Head of caudate nucleus (tissue), 42 donors: Measurements from ENCODE around the gene FHL2.

Experiments used
- DNase-seq, 42 donors: peaks; one replicate each; pipeline versions ENCODE4 v3.0.0 to v3.0.0-alpha.2; 2020 to 2021; ENCODE audit warnings: mixed read lengths in 7 of 42
- intact Hi-C: fragments of 100-400 bp; cut with DNase I; formaldehyde crosslinking; loops from one replicate; pipeline ENCODE4 v1.15.0; 2022

Gene FHL2

DNA sequence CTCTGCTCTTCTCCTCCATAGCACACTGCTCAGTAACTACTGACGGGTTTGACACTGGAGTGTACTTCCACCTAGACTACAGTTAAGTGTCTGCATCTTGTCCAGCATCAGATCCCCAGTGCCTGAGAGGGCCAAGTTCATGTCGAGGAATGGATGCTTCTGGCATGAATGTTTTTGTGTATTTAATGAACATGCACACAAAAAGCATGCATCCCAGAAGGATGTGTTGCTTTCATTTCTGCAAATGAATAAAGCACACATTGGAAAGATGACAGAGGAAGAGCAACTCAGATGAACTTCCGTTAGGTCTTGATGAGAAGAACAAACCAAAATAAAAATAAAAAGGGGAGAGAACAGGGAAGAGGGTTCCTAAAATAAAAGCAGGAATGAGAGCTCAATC lies 33.6 kb downstream of the FHL2 start:
- DNase-seq = no peak
- intact Hi-C loops = loop anchor here (5.0 kb wide), 1 partner anchor 152 kb away; no protein-coding TSS in a partner anchor

DNA sequence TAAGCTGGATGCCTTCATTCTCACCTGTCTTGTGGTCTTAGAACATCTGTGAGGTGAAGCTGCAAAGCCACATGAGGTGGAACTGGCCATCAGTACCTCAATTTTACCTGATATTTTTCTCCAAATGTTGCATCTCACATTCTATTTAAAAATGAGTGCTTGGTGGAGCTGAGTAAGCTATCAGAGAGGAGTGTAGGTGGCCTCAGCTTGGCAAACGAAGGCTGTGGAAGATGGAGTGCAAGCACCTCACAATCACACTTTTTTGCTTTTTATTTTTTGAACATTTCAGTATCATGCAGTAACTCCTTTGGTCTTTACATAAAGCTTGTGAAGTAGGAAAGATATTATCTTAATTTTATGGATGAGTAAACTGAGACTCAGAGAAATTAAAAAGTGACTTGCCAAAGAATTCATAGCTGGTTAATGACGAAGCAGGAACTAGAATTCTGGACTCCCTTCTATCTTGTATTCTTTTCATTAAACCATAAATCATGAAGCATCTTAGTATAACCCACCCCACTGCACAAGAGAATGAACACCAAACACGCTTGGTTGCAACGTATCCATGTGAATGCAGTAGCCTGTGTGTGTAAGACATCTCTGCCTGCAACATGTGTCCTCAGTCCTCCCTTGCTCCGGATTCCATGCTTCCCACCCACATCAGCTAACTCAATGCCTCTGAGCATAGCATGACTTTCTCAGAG lies 34.3 kb downstream of the FHL2 start:
- intact Hi-C loops = loop anchor here (5.0 kb wide), 1 partner anchor 153 kb away; no protein-coding TSS in a partner anchor
- DNase-seq = peak in 7 of 42 donors; percentile 20 to 54 (median 33)

DNA sequence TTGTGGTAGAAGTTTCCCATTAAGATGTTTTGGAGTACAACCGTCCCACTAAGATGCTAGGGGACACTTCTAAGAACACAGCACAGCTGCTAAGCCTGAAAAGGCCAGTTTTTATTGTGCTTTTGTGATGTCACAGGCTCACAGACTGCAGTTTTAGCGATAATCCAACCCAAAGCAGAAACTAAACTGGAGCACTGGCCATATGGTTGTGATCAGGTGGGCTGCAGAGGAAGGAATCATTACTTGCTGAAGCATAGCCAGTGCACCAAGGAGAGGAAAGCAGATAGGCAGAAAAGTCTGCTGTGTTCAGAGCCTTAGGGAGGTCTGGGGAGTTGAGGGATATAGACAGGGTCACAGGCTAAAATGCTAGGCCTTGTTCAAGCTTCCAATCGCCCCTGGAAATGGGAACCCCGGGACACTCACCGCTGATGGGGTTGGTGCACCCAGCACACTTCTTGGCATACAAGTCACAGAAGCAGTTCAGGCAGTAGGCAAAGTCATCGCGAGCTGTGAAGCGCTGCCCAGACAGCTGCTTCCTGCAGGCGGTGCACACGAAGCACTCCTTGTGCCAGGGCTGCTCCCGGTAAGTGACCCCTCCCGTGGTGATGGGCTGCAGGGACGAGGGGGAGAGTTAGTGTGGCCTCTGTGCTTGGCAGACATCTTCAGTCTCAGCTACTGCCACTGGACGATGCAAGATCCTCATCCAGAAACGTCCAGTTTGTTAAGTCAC lies 35.8 kb downstream of the FHL2 start:
- intact Hi-C loops = no loop called here
- DNase-seq = peak in 3 of 42 donors; percentile 6 to 38 (median 36)

DNA sequence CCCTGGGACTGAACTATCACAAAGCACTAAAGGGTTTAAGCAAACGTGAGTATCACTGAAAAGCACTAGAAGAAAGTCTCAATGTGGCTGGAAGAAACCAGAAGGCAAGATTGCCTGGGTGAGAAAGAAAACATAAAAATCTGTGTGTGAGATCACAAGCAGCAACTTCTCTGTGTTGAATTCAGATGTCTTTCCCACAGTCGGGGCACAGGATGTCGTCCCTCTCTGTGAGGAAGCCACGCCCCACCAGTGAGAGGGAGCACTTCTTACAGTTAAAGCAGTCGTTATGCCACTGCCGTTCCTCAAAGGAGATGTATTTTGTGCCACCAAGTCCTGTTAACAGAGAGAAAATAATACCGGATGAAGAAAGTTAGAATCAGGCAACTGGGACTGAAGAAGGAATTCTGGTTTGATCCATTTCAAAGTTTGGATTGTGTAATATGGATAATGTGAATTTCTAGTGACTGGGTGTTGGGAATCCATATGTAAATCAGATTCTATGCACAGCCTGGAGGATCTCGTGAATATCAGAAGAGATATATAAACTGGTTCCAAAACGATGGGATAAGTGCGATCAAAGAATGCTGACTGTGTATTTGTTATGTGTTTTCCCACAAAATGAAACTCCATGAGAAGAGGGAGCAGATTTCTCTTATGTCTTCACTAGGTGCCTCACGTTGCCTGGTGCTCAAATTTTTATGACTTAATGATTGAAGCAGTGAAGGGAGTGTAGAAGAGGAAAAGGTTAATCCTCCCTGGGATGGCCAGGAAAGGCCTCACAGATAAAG lies 37.6 kb downstream of the FHL2 start:
- intact Hi-C loops = no loop called here
- peak in 2 of 42 donors; percentile 20 to 29 for DNase-seq

DNA sequence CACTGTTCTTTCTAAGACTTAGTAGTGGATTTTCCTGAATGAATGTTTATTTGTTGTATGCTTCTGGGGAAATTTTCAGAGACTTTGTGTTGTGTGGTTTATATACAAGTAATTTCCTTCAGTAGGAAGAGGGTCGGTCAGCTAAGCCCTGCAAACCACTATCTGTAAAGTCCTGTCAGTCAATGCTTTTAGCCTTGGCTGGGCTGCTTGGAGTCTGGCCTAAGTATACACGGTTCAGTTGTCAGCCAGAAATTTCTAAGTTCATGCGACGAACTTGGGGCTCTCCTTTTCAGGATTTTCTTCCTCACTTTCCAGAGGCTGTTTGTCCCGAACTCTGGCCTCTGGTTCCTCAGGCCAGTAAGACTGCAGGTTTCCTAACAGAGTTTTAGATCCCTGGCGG lies 40.3 kb downstream of the FHL2 start:
- no peak for DNase-seq
- intact Hi-C loops = no loop called here

DNA sequence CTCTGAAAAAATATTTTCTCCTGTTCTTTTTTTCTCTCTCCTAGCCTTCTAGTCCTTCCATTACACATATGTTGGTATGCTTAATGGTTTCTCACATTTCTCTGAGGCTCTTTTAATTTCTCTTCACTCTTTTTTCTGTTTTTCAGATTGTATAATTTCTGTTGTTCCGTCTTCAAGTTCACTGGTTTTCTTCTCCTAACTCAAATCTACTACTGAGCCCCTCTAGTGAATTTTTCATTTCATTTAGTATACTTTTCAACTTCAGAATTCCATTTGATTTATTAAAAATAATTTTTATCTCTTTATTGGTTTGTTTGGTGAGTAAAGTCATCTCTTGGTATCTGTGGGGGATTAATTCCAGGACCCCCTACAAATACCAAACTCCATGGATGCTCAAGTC lies 41.7 kb downstream of the FHL2 start:
- intact Hi-C loops = no loop called here

DNA sequence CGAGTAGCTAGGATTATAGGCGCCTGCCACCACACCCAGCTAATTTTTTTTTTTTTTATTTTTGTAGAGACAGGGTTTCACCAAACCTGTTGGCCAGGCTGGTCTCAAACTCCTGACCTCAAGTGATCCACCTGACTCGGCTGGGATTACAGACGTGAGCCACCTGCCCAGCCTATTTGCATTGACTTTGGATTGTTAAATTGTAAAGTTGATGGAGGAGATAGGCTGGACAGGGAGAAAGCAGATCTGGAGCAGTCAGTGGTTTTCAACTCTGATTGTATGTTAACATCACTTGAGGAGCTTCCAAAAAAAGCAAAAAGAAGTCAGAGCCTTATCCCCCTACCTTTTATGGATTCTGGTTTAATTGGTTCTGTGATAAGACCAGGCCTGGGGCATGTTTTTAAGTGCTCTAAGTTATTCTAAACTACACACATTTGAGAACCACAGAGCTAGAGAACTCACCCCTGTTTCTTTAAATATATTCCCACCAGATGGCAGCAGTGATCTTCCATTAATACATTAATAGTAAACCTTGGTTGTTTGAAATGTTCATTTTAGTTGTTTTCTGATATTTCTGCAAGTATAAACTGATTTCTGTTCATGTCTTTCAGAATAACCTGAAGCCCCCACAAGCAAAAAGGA lies 54.0 kb downstream of the FHL2 start:
- intact Hi-C loops = no loop called here
- no peak for DNase-seq

More for the DNA sequence above, 41.7 kb downstream of the FHL2 start:
- DNase-seq = no peak

DNA sequence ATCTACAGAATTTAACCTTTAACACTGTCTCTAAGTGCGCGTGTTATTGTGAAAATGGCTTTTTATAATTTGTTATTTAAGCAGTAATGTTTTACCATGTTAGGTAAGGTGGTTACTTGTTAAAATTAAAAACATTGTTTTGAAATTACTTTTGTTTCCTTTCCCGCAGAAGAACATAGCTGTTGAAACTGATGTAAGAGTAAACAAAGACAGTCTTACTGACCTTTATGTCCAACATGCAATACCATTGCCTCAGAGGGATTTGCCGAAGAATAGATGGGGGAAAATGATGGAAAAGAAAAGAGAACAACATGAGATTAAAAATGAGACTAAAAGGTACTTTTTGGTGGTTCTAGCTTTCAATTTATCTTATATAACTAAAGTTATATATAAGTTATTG lies 59.4 kb downstream of the FHL2 start:
- no peak for DNase-seq
- intact Hi-C loops = no loop called here

DNA sequence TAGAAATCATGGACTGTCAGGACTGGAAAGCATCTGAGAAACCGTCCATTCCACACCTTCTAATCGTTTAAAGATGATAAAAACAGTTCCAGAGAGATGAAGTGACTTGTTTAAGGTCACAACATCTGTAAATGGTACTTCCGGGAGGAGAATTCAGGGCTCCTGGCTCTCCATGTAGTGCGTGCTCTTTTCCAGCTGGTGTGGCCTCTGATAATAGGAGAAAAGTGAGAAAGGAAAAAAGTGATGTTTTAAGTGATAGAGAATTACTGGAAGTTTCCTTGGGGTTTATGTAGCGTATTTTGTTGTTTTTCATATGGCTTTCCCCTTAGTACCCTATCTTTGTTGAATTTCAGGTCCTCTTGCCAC lies 60.8 kb downstream of the FHL2 start:
- DNase-seq = no peak
- intact Hi-C loops = no loop called here

DNA sequence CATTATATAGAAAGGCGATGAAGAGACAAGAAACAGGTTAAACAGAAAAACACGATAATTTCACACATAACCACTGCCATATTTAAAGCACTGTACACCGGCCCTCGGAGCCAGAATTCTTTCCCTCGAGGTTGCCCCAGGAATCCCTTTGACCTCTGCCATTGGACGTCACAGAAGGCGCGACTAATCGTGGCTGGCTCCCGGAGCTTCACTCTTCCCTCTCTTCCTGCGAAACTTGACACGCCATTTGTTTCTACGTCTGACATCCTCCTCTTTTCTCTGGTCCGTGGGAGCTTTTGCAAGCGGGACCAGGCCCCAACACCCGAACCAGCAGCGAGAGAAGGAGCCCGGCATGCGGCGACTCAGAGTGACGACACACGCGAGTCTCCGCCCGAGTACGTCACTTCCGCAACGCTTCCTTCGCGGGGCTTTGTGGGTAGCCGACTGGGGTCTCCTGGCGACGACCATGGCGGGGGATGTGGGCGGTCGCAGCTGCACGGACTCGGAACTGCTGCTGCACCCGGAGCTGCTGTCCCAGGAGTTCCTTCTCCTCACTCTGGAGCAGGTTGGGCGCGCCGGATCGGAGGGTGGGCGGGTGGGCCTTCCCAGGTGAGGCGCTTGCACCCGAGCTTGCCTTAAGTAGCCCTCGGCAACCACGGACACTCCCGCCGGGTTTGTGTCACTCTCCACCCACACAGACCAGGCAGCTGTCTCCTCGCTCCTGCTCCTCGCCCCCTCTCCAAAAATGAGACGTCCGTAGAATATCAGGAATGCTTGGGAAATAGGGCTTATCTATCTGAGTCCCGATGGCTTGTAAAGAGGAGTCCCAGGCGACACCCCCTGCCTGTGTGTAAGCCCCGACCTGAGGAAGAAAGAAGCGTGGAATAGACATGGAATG lies 61.5 kb downstream of the FHL2 start, which contains the start of gene C2orf49:
C2orf49 (plus strand) TSS at position 419 of the 898 bp plus-strand sequence; CDS start at position 467, 48 bp downstream.
- DNase-seq = peak; percentile 77 to 95 (median 90)
- intact Hi-C loops = no loop called here

DNA sequence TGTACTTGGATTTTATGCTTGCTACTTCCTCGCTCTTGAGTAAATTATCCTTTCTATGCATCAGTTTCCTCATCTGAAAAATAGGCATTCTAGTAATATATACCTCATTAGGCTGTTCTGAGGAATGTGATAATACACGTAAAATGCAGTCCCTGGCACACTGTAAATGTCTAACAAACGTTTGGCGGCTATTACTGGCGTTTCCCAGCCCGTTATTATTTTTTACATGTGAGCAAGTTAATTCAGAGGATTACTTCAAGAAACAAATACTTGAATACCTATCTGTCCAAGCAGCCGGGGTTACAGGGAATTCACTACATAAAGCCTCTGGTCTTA lies 62.1 kb downstream of the FHL2 start:
- DNase-seq = no peak
- intact Hi-C loops = no loop called here

DNA sequence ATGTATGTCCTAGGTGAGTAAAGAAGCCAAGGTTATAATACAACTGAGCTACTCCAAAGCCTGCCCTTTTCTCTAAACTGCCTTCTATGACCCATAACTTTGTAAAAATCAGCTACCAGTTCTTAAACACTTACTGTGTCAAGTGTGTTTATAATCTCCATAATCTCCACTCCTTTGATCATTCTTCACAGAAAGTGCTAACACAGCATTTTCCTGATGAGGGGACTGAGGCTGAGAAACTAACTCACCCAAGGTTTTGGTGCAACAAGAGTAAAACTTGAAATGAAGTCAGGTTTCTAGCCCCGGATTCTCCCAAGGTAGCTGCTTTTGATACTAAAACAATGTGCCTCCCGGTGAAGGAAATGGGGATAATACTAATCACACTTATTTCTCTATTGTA lies 63.4 kb downstream of the FHL2 start:
- DNase-seq = no peak
- intact Hi-C loops = no loop called here

DNA sequence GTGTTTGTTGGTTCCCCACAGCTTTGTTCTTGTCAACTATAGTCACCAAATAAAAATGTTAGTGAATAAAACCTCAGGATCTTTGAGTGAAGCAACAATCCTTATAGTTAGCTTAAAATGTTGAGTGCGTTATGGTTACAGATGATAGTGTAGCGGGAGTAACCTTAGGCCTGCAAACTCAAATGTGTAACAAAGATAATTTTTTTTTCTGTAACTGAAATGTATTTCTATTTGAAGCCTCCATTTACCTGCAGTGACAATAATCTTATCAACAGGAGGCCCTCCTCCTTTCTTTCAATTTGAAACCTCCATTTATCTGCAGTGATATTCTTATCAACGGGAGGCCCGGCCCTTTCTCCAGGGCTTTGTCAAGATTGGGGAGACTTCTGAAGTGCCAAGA lies 64.6 kb downstream of the FHL2 start:
- no peak for DNase-seq

DNA sequence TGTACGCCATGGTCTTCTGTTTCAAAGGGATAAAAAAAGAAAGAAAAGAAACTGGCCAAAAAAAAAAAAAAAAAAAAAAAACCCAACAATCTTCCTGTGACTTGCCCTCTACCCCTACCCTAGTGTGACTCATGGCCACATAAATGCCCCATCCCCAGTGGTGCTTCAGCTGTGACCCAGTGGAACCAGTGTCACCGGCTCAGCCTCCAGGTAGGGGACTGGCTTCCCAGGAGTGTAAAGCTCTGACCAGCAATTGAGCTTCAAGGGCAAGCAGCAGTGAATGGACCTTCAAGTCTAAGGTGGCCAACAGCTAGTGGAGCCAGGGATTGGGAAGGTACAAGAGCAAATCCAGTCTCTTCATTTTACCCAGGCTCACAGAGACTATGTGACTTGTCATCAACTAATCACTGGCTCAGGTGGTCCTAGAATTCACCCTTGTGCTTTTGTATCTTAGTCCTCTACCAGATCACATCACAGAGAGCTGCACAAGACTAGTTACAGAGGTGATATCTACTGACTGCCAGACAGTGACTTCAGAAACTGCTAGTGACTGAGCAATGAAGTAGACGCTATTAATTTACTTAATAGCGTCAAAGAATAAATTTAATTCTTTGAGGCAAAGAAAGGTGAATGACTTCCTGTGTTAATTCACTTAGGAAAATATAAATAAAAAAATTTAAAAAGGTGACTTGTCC lies 68.0 kb downstream of the FHL2 start:
- no peak for DNase-seq
- intact Hi-C loops = no loop called here

More for the DNA sequence above, 64.6 kb downstream of the FHL2 start:
- intact Hi-C loops = no loop called here

DNA sequence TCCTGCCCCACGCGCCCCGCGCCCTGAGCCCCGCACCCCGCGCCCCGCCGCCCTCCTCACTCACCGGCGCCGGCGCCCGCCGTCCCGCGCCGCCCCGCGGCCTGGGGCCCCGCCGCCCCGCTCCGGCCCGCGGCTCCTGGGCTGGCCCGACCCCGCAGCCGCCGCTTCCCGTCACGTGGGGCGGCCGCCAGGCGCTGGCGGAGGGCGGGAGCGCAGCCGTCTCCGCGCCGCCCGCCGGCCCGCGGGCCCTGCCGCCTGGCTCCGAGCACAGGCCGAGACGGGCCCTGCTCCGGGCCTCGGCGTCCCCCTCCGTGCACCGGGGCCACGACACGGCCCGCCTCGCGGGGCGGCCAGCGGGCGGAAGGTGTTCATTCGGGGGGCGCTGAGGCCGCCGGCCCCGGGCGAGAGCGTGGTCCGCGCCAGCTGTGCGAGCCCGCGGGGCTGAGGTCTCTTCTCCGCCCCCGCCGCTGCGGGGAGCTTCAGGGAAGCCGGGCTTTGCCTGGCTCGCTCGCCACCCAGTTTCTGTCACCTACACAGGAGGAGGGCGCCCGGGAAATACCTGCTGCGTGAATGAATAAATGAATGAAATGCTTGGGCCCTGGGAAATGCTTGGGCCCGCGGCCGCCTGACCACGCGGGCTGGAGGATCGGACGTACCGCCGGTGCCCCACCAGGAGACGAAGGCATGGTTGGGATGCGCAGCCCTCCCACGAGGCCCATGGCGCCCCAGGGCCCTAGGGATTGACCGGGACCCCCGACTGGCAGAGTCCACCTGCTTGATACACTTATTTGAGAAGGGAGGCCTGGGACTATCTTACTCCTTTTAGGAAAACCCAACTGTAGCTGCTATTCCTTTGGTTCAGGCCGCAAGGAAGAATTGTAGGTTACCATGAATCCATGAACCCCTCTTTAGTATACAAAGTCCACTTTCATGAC lies 69.0 kb downstream of the FHL2 start, which contains the start of gene TGFBRAP1:
TGFBRAP1 (minus strand) TSS at position 175 of the 935 bp plus-strand sequence. CDS start 21,434 bp downstream, outside the sequence.
- peak in 40 of 42 donors; percentile 18 to 80 (median 62) for DNase-seq
- intact Hi-C loops = no loop called here

DNA sequence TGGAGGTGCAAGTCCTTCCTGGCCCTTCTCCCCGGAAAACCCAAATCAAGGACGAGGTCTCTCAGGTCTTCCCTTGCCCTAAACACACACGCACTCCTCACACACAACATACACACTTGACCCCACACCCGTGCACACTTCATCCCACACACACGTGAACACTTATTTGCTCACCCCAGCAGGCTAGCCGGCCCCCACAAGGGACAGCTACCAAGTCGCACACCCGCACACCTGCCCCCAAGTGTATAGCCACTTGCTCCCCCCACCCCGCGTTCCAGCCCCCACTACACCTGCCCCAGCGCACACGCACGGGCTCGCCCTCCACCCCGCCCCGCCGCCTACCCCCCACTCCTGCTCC lies 69.7 kb downstream of the FHL2 start:
- peak in 13 of 42 donors; percentile 20 to 46 (median 29) for DNase-seq
- intact Hi-C loops = no loop called here
